ENCODE results near the gene CAND2. TPM values are rescaled to one million over a fixed set of nuclear protein-coding genes. Genes with fewer than 3 reads are reported as not detected.

The CAND2 gene
- total RNA-seq, 1 experiment from 2014 or later = 0.37 TPM

DNA sequence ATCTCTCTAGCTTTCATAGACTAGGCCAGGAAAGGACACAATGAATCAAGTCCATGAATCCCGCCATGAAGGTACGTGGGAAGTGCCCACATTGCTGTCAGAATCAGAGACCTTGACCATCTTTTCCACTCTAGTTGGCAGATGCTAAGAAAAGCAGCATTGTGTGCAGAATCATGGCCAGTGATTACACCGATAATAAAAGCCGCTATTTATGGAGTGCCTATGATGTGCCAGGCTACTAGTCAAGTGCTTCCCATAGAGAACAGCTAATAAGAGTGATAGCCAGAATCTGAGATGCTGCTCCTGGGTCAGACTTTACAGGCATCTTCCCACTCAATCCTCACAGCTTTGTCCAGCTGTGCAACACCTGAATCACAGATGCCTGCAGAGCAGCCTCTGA is 58.1 kb downstream of the CAND2 start:
- no peak overlapping the region for H3K27ac ChIP-seq
- no peak overlapping the region for H2AFZ ChIP-seq
- H3K4me2 ChIP-seq = no peak overlapping the region
- intact Hi-C loops (cut with micrococcal nuclease; ENCODE audit: unreplicated experiment) = loop anchor here (5.0 kb wide), 1 partner anchor 598 kb away; no protein-coding TSS in a partner anchor
- H4K20me1 ChIP-seq (ENCODE audit: insufficient read depth) = no peaks in the 10 kb centered on the region
- no TSS peak for BruUV-seq (replicated peaks)
- peaks cover 22% of the 10 kb centered on the region for H3K4me1 ChIP-seq (replicated peaks; ENCODE audit: insufficient read depth)
- H3K27me3 ChIP-seq (ENCODE audit: insufficient read depth, low read depth) = peaks cover under 1% of the 10 kb centered on the region; the same call in 1 of the 2 replicates
- TF ChIP-seq EZH2 (IDR thresholded peaks at IDR 0.05; ENCODE audit: low read depth) = no peak
- TF ChIP-seq, protein P1, sequence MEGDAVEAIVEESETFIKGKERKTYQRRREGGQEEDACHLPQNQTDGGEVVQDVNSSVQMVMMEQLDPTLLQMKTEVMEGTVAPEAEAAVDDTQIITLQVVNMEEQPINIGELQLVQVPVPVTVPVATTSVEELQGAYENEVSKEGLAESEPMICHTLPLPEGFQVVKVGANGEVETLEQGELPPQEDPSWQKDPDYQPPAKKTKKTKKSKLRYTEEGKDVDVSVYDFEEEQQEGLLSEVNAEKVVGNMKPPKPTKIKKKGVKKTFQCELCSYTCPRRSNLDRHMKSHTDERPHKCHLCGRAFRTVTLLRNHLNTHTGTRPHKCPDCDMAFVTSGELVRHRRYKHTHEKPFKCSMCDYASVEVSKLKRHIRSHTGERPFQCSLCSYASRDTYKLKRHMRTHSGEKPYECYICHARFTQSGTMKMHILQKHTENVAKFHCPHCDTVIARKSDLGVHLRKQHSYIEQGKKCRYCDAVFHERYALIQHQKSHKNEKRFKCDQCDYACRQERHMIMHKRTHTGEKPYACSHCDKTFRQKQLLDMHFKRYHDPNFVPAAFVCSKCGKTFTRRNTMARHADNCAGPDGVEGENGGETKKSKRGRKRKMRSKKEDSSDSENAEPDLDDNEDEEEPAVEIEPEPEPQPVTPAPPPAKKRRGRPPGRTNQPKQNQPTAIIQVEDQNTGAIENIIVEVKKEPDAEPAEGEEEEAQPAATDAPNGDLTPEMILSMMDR (conservative IDR thresholded peaks at IDR 0.05) = no peak
- H3K9me3 ChIP-seq (ENCODE audit: insufficient read depth, low read depth) = no peaks in the 10 kb centered on the region
- DNase-seq = no peak
- H3K79me2 ChIP-seq (ENCODE audit: low read depth) = no peaks in the 10 kb centered on the region
- ChIA-PET POLR2A (ENCODE audit: unreplicated experiment) (no interaction called here), CTCF (no interaction called here)
- H3F3A ChIP-seq (ENCODE audit: insufficient read depth, low read depth) = peaks cover 21% of the 10 kb centered on the region
- H3K36me3 ChIP-seq (ENCODE audit: low read depth) = no peaks in the 10 kb centered on the region
- no peaks in the 10 kb centered on the region for H3K9me2 ChIP-seq (ENCODE audit: insufficient read depth)
- H3K4me3 ChIP-seq = no peak overlapping the region

DNA sequence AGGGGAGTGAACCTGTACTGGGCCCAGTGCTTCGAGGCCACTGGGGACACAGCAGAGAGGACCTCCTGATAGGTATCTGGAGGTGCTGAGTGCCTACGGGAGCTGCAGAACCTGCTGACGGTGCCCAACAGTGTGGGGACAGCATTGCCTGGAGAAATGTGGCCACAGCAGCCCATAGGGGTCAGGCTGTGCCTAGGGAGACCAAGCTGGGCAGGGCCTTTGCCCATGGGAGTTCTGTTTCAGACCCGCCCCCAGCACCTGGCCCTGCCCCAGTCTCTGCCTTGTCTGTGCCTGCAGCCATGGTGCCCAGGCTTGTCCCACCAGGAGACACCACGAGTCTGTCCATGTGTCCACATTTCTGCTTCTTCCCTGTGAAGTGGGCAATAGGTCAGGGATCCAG is 60.1 kb downstream of the CAND2 start:
- no peaks in the 10 kb centered on the region for H3K9me3 ChIP-seq (ENCODE audit: insufficient read depth, low read depth)
- no peak for DNase-seq
- H3K4me2 ChIP-seq = no peak overlapping the region
- H3K9me2 ChIP-seq (ENCODE audit: insufficient read depth) = no peaks in the 10 kb centered on the region
- H3F3A ChIP-seq (ENCODE audit: insufficient read depth, low read depth) = peaks cover 21% of the 10 kb centered on the region
- intact Hi-C loops (cut with micrococcal nuclease; ENCODE audit: unreplicated experiment) = no loop called here
- H3K27me3 ChIP-seq (ENCODE audit: insufficient read depth, low read depth) = peaks cover 10% of the 10 kb centered on the region
- no peaks in the 10 kb centered on the region for H3K36me3 ChIP-seq (ENCODE audit: low read depth)
- peaks cover 22% of the 10 kb centered on the region for H3K4me1 ChIP-seq (replicated peaks; ENCODE audit: insufficient read depth)
- TF ChIP-seq, protein P1 (conservative IDR thresholded peaks at IDR 0.05) = no peak
- BruUV-seq (replicated peaks) = no TSS peak
- H3K27ac ChIP-seq = no peak overlapping the region
- no peak overlapping the region for H2AFZ ChIP-seq
- CTCF ChIA-PET = no interaction called here
- no peaks in the 10 kb centered on the region for H3K79me2 ChIP-seq (ENCODE audit: low read depth)
- no peak overlapping the region for H3K4me3 ChIP-seq
- no peaks in the 10 kb centered on the region for H4K20me1 ChIP-seq (ENCODE audit: insufficient read depth)
- POLR2A ChIA-PET (ENCODE audit: unreplicated experiment) = no interaction called here

DNA sequence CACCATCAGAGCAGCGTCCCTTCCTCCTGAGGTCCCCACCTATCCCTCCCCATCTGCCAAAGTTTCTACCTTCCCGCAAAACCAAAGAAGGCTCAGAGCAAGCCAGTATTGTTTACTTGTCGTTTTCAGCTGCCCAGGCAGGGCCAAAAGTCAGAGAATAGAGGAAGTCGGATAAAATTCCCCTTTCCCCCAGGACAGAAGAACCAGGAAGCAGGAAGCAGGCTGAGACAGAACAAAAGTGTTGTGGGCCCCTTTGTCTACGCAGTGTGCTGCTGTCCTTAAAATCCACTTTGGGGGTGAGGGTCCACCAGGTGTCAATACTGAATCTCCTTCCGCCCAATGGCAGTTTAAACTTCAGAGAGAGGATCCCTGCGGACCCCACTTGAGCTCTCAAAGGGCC is 63.4 kb downstream of the CAND2 start:
- H3K27ac ChIP-seq = no peak overlapping the region
- CTCF ChIA-PET = no interaction called here
- TF ChIP-seq, protein P1 (conservative IDR thresholded peaks at IDR 0.05) = no peak
- TF ChIP-seq EZH2 (IDR thresholded peaks at IDR 0.05; ENCODE audit: low read depth) = no peak
- H3K4me3 ChIP-seq = no peak overlapping the region
- no peak overlapping the region for H2AFZ ChIP-seq
- H3K4me2 ChIP-seq = no peak overlapping the region
- no peaks in the 10 kb centered on the region for H3F3A ChIP-seq (ENCODE audit: insufficient read depth, low read depth)
- H4K20me1 ChIP-seq (ENCODE audit: insufficient read depth) = no peaks in the 10 kb centered on the region
- DNase-seq = no peak
- BruUV-seq (replicated peaks) = no TSS peak
- H3K4me1 ChIP-seq (replicated peaks; ENCODE audit: insufficient read depth) = no peaks in the 10 kb centered on the region
- intact Hi-C loops (cut with micrococcal nuclease; ENCODE audit: unreplicated experiment) = no loop called here
- no peaks in the 10 kb centered on the region for H3K9me2 ChIP-seq (ENCODE audit: insufficient read depth)
- no peaks in the 10 kb centered on the region for H3K79me2 ChIP-seq (ENCODE audit: low read depth)
- H3K27me3 ChIP-seq (ENCODE audit: insufficient read depth, low read depth) = peaks cover 10% of the 10 kb centered on the region
- H3K36me3 ChIP-seq (ENCODE audit: low read depth) = no peaks in the 10 kb centered on the region
- POLR2A ChIA-PET (ENCODE audit: unreplicated experiment) = no interaction called here
- H3K9me3 ChIP-seq (ENCODE audit: insufficient read depth, low read depth) = 0 out of 2 replicates have a peak, but pooled peaks cover 10% of the 10 kb centered on the region

All from PC-9 (cell line).